Right lobe of liver (tissue), 4 donors: ENCODE data around the gene NT5C3A.

Experiments
- POLR2A ChIP-seq: fragments of 450-650 bp; IDR thresholded peaks from one replicate; pipeline ENCODE4 v1.6.1; 2017; ENCODE audit warnings: antibody characterized with exemption, mild to moderate bottlenecking
- TF ChIP-seq, protein P1 (sequence below), 4 donors: fragments of 200-600 bp in 3 of 4; fragments of 450-650 bp in 1 of 4; IDR thresholded peaks; one replicate each; pipeline versions ENCODE4 v1.5.1 to v1.8.0; 2016 to 2022; ENCODE audit warnings: antibody characterized with exemption in 4 of 4, mild to moderate bottlenecking in 2 of 4
- donor health status: DM: no; HTN: no; CAD: no.
- donor health status: DM: no; HTN: no; CAD: no.
- donor health status: DM: no; HTN: yes; CAD: no.

- TF ChIP-seq POLR2A: no peak
- TF ChIP-seq, protein P1, sequence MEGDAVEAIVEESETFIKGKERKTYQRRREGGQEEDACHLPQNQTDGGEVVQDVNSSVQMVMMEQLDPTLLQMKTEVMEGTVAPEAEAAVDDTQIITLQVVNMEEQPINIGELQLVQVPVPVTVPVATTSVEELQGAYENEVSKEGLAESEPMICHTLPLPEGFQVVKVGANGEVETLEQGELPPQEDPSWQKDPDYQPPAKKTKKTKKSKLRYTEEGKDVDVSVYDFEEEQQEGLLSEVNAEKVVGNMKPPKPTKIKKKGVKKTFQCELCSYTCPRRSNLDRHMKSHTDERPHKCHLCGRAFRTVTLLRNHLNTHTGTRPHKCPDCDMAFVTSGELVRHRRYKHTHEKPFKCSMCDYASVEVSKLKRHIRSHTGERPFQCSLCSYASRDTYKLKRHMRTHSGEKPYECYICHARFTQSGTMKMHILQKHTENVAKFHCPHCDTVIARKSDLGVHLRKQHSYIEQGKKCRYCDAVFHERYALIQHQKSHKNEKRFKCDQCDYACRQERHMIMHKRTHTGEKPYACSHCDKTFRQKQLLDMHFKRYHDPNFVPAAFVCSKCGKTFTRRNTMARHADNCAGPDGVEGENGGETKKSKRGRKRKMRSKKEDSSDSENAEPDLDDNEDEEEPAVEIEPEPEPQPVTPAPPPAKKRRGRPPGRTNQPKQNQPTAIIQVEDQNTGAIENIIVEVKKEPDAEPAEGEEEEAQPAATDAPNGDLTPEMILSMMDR (IDR thresholded peaks at IDR 0.05): no peak
These were observed 8.2 kb downstream of the NT5C3A start for GRCh38 chr7:33054261-33054964.
